Suppressor macrophage treated with lipopolysaccharide for 1 hour (primary cell): Measurements from ENCODE around the gene KMT2C.
"Not testable (repeated sequence)": the region's sequence is repeated elsewhere in the genome, so short reads cannot be mapped to it uniquely, and the experiment has no call there.

Source experiments
- DNase-seq, 3 donors: peaks; one replicate each; pipeline ENCODE4 v3.0.0-alpha.2; 2020 to 2022

KMT2C gene

GRCh38 chr7:152441168-152441567, 5.4 kb upstream of the KMT2C start:
- peak in 2 of 3 donors; percentile 22 to 29 for DNase-seq

- not testable (repeated sequence) for DNase-seq
These were observed 2.2 kb upstream of the KMT2C start for GRCh38 chr7:152438017-152438416.

GRCh38 chr7:152436931-152437575, 1.2 kb upstream of the KMT2C start:
- DNase-seq = not testable (repeated sequence)

- DNase-seq = peak; percentile 94 to 98 (median 96)
These were observed 518 bp upstream of the KMT2C start for GRCh38 chr7:152436111-152436930.

GRCh38 chr7:152434511-152435383, 1.1 kb downstream of the KMT2C start:
- peak; percentile 53 to 64 (median 54) for DNase-seq

GRCh38 chr7:152433721-152434490, 1.9 kb downstream of the KMT2C start:
- DNase-seq = peak; percentile 46 to 59 (median 55)

- not testable (repeated sequence) for DNase-seq
These were observed 3.1 kb downstream of the KMT2C start for GRCh38 chr7:152432735-152433134.

- DNase-seq = no peak
These were observed 4.9 kb downstream of the KMT2C start for GRCh38 chr7:152430854-152431253.

GRCh38 chr7:152430118-152430517, 5.7 kb downstream of the KMT2C start:
- not testable (repeated sequence) for DNase-seq

- DNase-seq = peak; percentile 27 to 56 (median 55)
These were observed 11.3 kb downstream of the KMT2C start for GRCh38 chr7:152424348-152425108.

- DNase-seq = no peak
These were observed 11.8 kb downstream of the KMT2C start for GRCh38 chr7:152423991-152424347.

GRCh38 chr7:152423171-152423570, 12.6 kb downstream of the KMT2C start:
- not testable (repeated sequence) for DNase-seq

- not testable (repeated sequence) for DNase-seq
These were observed 14.9 kb downstream of the KMT2C start for GRCh38 chr7:152420950-152421349.

GRCh38 chr7:152419473-152420429, 16.1 kb downstream of the KMT2C start:
- peak in 1 of 3 donors; percentile 27 for DNase-seq

- no peak for DNase-seq
These were observed 21.0 kb downstream of the KMT2C start for GRCh38 chr7:152414779-152415178.

- DNase-seq = no peak
These were observed 24.4 kb downstream of the KMT2C start for GRCh38 chr7:152411389-152411788.

GRCh38 chr7:152406491-152406890, 29.3 kb downstream of the KMT2C start:
- DNase-seq = no peak

GRCh38 chr7:152406030-152406429, 29.8 kb downstream of the KMT2C start:
- DNase-seq = not testable (repeated sequence)

GRCh38 chr7:152403726-152404125, 32.1 kb downstream of the KMT2C start:
- no peak for DNase-seq
